Measurements from ENCODE around the gene ARGLU1.

The ARGLU1 gene

GRCh38 chr13:106575896-106576295 is 8.0 kb upstream of the ARGLU1 start:
- Histone ChIP-seq H4K8ac (ENCODE audit: low read depth, low read length) (no peak overlapping the region), H3K4me1 (ENCODE audit: control insufficient read depth in 2 of 2, insufficient read depth in 1 of 2, low read depth in 1 of 2, low read length in 2 of 2) (peaks cover 0 to 2% of the 10 kb centered on the region in 2 donors), H3K27me3 (ENCODE audit: control insufficient read depth in 3 of 3, insufficient read depth in 3 of 3, low read depth in 1 of 3, low read length in 3 of 3) (no peaks in the 10 kb centered on the region), H3K4me3 (ENCODE audit: low read length in 2 of 2) (no peak overlapping the region), H3K9ac (ENCODE audit: low read depth, low read length, poor library complexity) (no peak overlapping the region), H3K23ac (ENCODE audit: low read depth, low read length, poor library complexity) (no peak overlapping the region), H2BK15ac (ENCODE audit: low read length) (no peak overlapping the region), H3K27ac (replicated peaks; ENCODE audit: low read length) (no peak overlapping the region), H2BK12ac (ENCODE audit: low read length) (no peak overlapping the region), H3K36me3 (replicated peaks in 1 of 2; ENCODE audit: control insufficient read depth in 2 of 2, insufficient read depth in 2 of 2, low read length in 2 of 2) (no peaks in the 10 kb centered on the region), H2BK5ac (ENCODE audit: low read length) (no peak overlapping the region), H2AK5ac (ENCODE audit: low read depth, low read length) (no peak overlapping the region), H2AFZ (ENCODE audit: low read length) (no peak overlapping the region), H3K14ac (ENCODE audit: low read length) (no peak overlapping the region), H4K91ac (ENCODE audit: low read depth, low read length, poor library complexity) (no peak overlapping the region), H3K79me1 (ENCODE audit: low read depth, low read length) (peaks cover 2% of the 10 kb centered on the region), H3K18ac (ENCODE audit: low read length) (no peak overlapping the region), H3K4ac (ENCODE audit: low read length) (no peak overlapping the region), H3K9me3 (replicated peaks in 1 of 2; ENCODE audit: control insufficient read depth in 2 of 2, insufficient read depth in 1 of 2, low read depth in 1 of 2, low read length in 2 of 2) (peaks cover 0 to 2% of the 10 kb centered on the region in 2 donors), H3K4me2 (ENCODE audit: insufficient read depth, low read length, poor library complexity, severe bottlenecking) (no peak overlapping the region), H2BK120ac (ENCODE audit: low read depth, low read length) (no peak overlapping the region)
- DNase-seq (ENCODE audit: low spot score), result no peak

GRCh38 chr13:106573868-106574267 is 5.9 kb upstream of the ARGLU1 start:
- Histone ChIP-seq H2BK5ac (ENCODE audit: low read length) (no peak overlapping the region), H3K23ac (ENCODE audit: low read depth, low read length, poor library complexity) (no peak overlapping the region), H3K9ac (ENCODE audit: low read depth, low read length, poor library complexity) (no peak overlapping the region), H3K14ac (ENCODE audit: low read length) (no peak overlapping the region), H3K79me1 (ENCODE audit: low read depth, low read length) (peaks cover 2% of the 10 kb centered on the region), H3K4me3 (ENCODE audit: low read length in 2 of 2) (no peak overlapping the region), H3K18ac (ENCODE audit: low read length) (no peak overlapping the region), H2BK120ac (ENCODE audit: low read depth, low read length) (no peak overlapping the region), H3K4me2 (ENCODE audit: insufficient read depth, low read length, poor library complexity, severe bottlenecking) (no peak overlapping the region), H3K9me3 (replicated peaks in 1 of 2; ENCODE audit: control insufficient read depth in 2 of 2, insufficient read depth in 1 of 2, low read depth in 1 of 2, low read length in 2 of 2) (peaks cover 0 to 2% of the 10 kb centered on the region in 2 donors), H3K36me3 (replicated peaks in 1 of 2; ENCODE audit: control insufficient read depth in 2 of 2, insufficient read depth in 2 of 2, low read length in 2 of 2) (no peaks in the 10 kb centered on the region), H3K4ac (ENCODE audit: low read length) (no peak overlapping the region), H2AFZ (ENCODE audit: low read length) (no peak overlapping the region), H2AK5ac (ENCODE audit: low read depth, low read length) (no peak overlapping the region), H4K91ac (ENCODE audit: low read depth, low read length, poor library complexity) (no peak overlapping the region), H3K27me3 (ENCODE audit: control insufficient read depth in 3 of 3, insufficient read depth in 3 of 3, low read depth in 1 of 3, low read length in 3 of 3) (no peaks in the 10 kb centered on the region), H3K4me1 (ENCODE audit: control insufficient read depth in 2 of 2, insufficient read depth in 1 of 2, low read depth in 1 of 2, low read length in 2 of 2) (peaks cover 0 to 2% of the 10 kb centered on the region in 2 donors), H4K8ac (ENCODE audit: low read depth, low read length) (no peak overlapping the region), H2BK15ac (ENCODE audit: low read length) (no peak overlapping the region), H3K27ac (replicated peaks; ENCODE audit: low read length) (no peak overlapping the region), H2BK12ac (ENCODE audit: low read length) (no peak overlapping the region)
- no peak for DNase-seq (ENCODE audit: low spot score)
- WGBS, 2 donors (ENCODE audit: extremely low coverage in 2 of 2, insufficient read length in 2 of 2, insufficient replicate concordance in 1 of 2), result no CpG with 5 or more reads among the region's 3 CpGs

- H3K18ac ChIP-seq (ENCODE audit: low read length), result no peak overlapping the region
- H3K9ac ChIP-seq (ENCODE audit: low read depth, low read length, poor library complexity), result no peak overlapping the region
- H2BK12ac ChIP-seq (ENCODE audit: low read length), result no peak overlapping the region
- WGBS, 2 donors (ENCODE audit: extremely low coverage in 2 of 2, insufficient read length in 2 of 2, insufficient replicate concordance in 1 of 2), result no CpG with 5 or more reads among the region's 8 CpGs
- H3K4ac ChIP-seq (ENCODE audit: low read length), result no peak overlapping the region
- no peak overlapping the region for H2AFZ ChIP-seq (ENCODE audit: low read length)
- H4K91ac ChIP-seq (ENCODE audit: low read depth, low read length, poor library complexity), result no peak overlapping the region
- H2BK5ac ChIP-seq (ENCODE audit: low read length), result no peak overlapping the region
- H3K4me1 ChIP-seq (ENCODE audit: control insufficient read depth in 2 of 2, insufficient read depth in 1 of 2, low read depth in 1 of 2, low read length in 2 of 2), result peaks cover 0 to 2% of the 10 kb centered on the region in 2 donors
- H4K8ac ChIP-seq (ENCODE audit: low read depth, low read length), result no peak overlapping the region
- no peak overlapping the region for H2AK5ac ChIP-seq (ENCODE audit: low read depth, low read length)
- DNase-seq (ENCODE audit: low spot score), result no peak
- no peak overlapping the region for H2BK15ac ChIP-seq (ENCODE audit: low read length)
- peaks cover 2% of the 10 kb centered on the region for H3K79me1 ChIP-seq (ENCODE audit: low read depth, low read length)
- H3K14ac ChIP-seq (ENCODE audit: low read length), result no peak overlapping the region
- H3K27me3 ChIP-seq (ENCODE audit: control insufficient read depth in 3 of 3, insufficient read depth in 3 of 3, low read depth in 1 of 3, low read length in 3 of 3), result no peaks in the 10 kb centered on the region
- no peak overlapping the region for H3K23ac ChIP-seq (ENCODE audit: low read depth, low read length, poor library complexity)
- H3K4me2 ChIP-seq (ENCODE audit: insufficient read depth, low read length, poor library complexity, severe bottlenecking), result no peak overlapping the region
- no peak overlapping the region for H3K27ac ChIP-seq (replicated peaks; ENCODE audit: low read length)
- no peak overlapping the region for H3K4me3 ChIP-seq (ENCODE audit: low read length in 2 of 2)
- H2BK120ac ChIP-seq (ENCODE audit: low read depth, low read length), result no peak overlapping the region
- peaks cover 0 to 2% of the 10 kb centered on the region in 2 donors for H3K9me3 ChIP-seq (replicated peaks in 1 of 2; ENCODE audit: control insufficient read depth in 2 of 2, insufficient read depth in 1 of 2, low read depth in 1 of 2, low read length in 2 of 2)
- H3K36me3 ChIP-seq (replicated peaks in 1 of 2; ENCODE audit: control insufficient read depth in 2 of 2, insufficient read depth in 2 of 2, low read length in 2 of 2), result no peaks in the 10 kb centered on the region
These were observed 5.4 kb upstream of the ARGLU1 start for GRCh38 chr13:106573284-106573846.

GRCh38 chr13:106570299-106570852 is 2.4 kb upstream of the ARGLU1 start:
- H4K91ac ChIP-seq (ENCODE audit: low read depth, low read length, poor library complexity), result peak overlapping the region; percentile 18
- H4K8ac ChIP-seq (ENCODE audit: low read depth, low read length), result no peak overlapping the region
- H3K27ac ChIP-seq (replicated peaks; ENCODE audit: low read length), result no peak overlapping the region
- no peaks in the 10 kb centered on the region for H3K9me3 ChIP-seq (replicated peaks in 1 of 2; ENCODE audit: control insufficient read depth in 2 of 2, insufficient read depth in 1 of 2, low read depth in 1 of 2, low read length in 2 of 2)
- H3K23ac ChIP-seq (ENCODE audit: low read depth, low read length, poor library complexity), result no peak overlapping the region
- no peak overlapping the region for H3K18ac ChIP-seq (ENCODE audit: low read length)
- no peak overlapping the region for H3K14ac ChIP-seq (ENCODE audit: low read length)
- WGBS, 2 donors (ENCODE audit: extremely low coverage in 2 of 2, insufficient read length in 2 of 2, insufficient replicate concordance in 1 of 2), result no CpG with 5 or more reads among the region's 14 CpGs
- H3K4me1 ChIP-seq (ENCODE audit: control insufficient read depth in 2 of 2, insufficient read depth in 1 of 2, low read depth in 1 of 2, low read length in 2 of 2), result peaks cover 0 to 2% of the 10 kb centered on the region in 2 donors
- no peak overlapping the region for H2BK15ac ChIP-seq (ENCODE audit: low read length)
- no peak overlapping the region for H3K9ac ChIP-seq (ENCODE audit: low read depth, low read length, poor library complexity)
- no peaks in the 10 kb centered on the region for H3K27me3 ChIP-seq (ENCODE audit: control insufficient read depth in 3 of 3, insufficient read depth in 3 of 3, low read depth in 1 of 3, low read length in 3 of 3)
- no peak overlapping the region for H2BK5ac ChIP-seq (ENCODE audit: low read length)
- H2BK12ac ChIP-seq (ENCODE audit: low read length), result no peak overlapping the region
- H3K4me3 ChIP-seq (ENCODE audit: low read length in 2 of 2), result no peak overlapping the region
- H2AFZ ChIP-seq (ENCODE audit: low read length), result no peak overlapping the region
- no peaks in the 10 kb centered on the region for H3K36me3 ChIP-seq (replicated peaks in 1 of 2; ENCODE audit: control insufficient read depth in 2 of 2, insufficient read depth in 2 of 2, low read length in 2 of 2)
- H3K4me2 ChIP-seq (ENCODE audit: insufficient read depth, low read length, poor library complexity, severe bottlenecking), result no peak overlapping the region
- H3K79me1 ChIP-seq (ENCODE audit: low read depth, low read length), result no peaks in the 10 kb centered on the region
- H2BK120ac ChIP-seq (ENCODE audit: low read depth, low read length), result no peak overlapping the region
- no peak overlapping the region for H3K4ac ChIP-seq (ENCODE audit: low read length)
- peak; percentile 31 for DNase-seq (ENCODE audit: low spot score)
- no peak overlapping the region for H2AK5ac ChIP-seq (ENCODE audit: low read depth, low read length)
